AG04450 (cell line): ENCODE measurements around the gene ACTR3. TPM values are rescaled to one million over a fixed set of nuclear protein-coding genes. Genes with fewer than 3 reads are reported as not detected.

Experiments used
- CTCF ChIA-PET: fragments of 300-600, 350-600 bp; formaldehyde crosslinking; extraction: SDS; loops from one replicate; lab custom pipeline; 2022; ENCODE audit warnings: antibody characterized with exemption, inconsistent platforms; lab: Charles Lee
- POLR2A ChIA-PET: fragments of 350-600 bp; formaldehyde crosslinking; extraction: SDS; loops from one replicate; lab custom pipeline; 2021; ENCODE audit warnings: antibody characterized with exemption, inconsistent platforms; lab: Yijun Ruan, JAX
- DNase-seq: peaks from one replicate; pipeline ENCODE4 v3.0.0-alpha.2; 2011; ENCODE audit warnings: low read depth, low spot score
- H3K27ac ChIP-seq: one replicate; pipeline ENCODE4 v1.5.1; 2012; ENCODE audit warnings: low read depth, low read length, control low read depth
- H3K27me3 ChIP-seq: one replicate; pipeline ENCODE4 v1.6.0; 2012; ENCODE audit warnings: low read length; ENCODE audit not compliant: control insufficient read depth, insufficient read depth
- H3K4me3 ChIP-seq: 2 replicates; pipeline ENCODE4 v1.5.1; 2011; ENCODE audit warnings: mild to moderate bottlenecking, low read depth, low read length, control low read depth
- H3K9me3 ChIP-seq: 2 replicates; pipeline ENCODE4 v1.5.1; 2012; ENCODE audit warnings: low read length; ENCODE audit not compliant: control insufficient read depth, insufficient read depth
- polyA plus RNA-seq: library from polyadenylated mRNA; depleted of rRNA; stranded (reverse); fragments of >200 nt; gene quantifications from 2 replicates; pipeline ENCODE4 v1.2.3, GENCODE V29; 2011
- TF ChIP-seq, protein P1 (sequence below): IDR thresholded peaks from 2 replicates; pipeline ENCODE4 v1.5.1; 2011; ENCODE audit warnings: low read depth, low read length, control low read depth, inconsistent platforms

Gene ACTR3
- polyA plus RNA-seq, 1 experiment = 536 TPM

DNA sequence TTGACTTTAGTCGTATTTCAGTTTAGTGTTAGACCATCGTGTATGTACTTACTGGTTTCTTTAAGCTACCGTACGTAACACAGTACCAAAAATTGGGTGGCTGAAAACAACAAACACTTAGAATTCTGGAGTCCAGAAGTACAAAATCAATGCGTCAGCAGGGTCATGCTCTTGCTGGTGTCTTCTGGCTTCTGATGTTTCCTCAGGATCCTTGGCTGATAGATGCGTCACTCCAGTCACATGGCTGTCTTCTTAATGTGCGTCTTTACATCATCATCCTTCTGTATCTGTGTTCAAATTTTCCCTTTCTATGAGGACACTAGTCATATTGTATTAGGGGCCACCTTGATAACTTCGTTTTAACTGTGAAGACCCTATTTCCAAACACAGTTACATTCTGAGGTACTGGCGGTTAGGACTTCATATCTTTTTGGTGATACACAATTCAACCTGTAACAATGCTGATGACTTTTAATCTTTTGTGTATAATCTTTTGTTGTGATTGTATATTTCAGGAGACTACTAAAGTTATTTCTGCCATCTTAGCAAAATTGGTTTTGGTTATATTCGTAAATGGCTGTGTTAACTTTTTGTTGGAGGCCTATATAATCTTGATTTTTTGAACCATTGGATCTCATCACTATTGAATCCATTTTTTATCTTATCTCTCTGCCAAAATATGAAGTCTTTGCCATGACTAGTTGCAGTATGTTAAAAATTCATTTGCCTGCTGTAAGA lies 25.4 kb downstream of the ACTR3 start:
- TF ChIP-seq, protein P1, sequence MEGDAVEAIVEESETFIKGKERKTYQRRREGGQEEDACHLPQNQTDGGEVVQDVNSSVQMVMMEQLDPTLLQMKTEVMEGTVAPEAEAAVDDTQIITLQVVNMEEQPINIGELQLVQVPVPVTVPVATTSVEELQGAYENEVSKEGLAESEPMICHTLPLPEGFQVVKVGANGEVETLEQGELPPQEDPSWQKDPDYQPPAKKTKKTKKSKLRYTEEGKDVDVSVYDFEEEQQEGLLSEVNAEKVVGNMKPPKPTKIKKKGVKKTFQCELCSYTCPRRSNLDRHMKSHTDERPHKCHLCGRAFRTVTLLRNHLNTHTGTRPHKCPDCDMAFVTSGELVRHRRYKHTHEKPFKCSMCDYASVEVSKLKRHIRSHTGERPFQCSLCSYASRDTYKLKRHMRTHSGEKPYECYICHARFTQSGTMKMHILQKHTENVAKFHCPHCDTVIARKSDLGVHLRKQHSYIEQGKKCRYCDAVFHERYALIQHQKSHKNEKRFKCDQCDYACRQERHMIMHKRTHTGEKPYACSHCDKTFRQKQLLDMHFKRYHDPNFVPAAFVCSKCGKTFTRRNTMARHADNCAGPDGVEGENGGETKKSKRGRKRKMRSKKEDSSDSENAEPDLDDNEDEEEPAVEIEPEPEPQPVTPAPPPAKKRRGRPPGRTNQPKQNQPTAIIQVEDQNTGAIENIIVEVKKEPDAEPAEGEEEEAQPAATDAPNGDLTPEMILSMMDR = no peak
- H3K4me3 ChIP-seq = no peak overlapping the region
- no peaks in the 10 kb centered on the region for H3K9me3 ChIP-seq
- POLR2A ChIA-PET = no interaction called here
- H3K27me3 ChIP-seq = no peaks in the 10 kb centered on the region
- no peak overlapping the region for H3K27ac ChIP-seq
- CTCF ChIA-PET = no interaction called here
- no peak for DNase-seq

DNA sequence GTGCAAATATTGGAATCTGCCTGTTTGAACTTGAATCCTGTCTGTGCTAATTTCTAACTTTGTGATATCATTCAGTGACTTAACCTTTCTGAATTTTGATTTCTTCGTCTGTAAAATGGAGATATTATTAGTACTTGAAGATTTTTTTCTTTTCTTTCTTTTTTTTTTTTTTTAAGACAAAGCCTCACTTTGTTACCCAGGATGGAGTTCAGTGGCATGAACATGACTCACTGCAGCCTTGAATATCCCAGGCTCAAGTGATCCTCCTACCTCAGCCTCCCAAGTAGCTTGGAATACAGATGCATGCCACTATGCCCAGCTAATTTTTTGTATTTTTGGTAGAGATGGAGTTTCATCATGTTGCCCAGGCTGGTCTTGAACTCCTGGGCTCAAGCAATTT lies 28.3 kb downstream of the ACTR3 start:
- TF ChIP-seq, protein P1 = no peak
- DNase-seq = no peak
- H3K9me3 ChIP-seq = no peaks in the 10 kb centered on the region
- no peak overlapping the region for H3K27ac ChIP-seq
- H3K4me3 ChIP-seq = no peak overlapping the region
- POLR2A ChIA-PET = no interaction called here
- no peaks in the 10 kb centered on the region for H3K27me3 ChIP-seq
- CTCF ChIA-PET = no interaction called here

DNA sequence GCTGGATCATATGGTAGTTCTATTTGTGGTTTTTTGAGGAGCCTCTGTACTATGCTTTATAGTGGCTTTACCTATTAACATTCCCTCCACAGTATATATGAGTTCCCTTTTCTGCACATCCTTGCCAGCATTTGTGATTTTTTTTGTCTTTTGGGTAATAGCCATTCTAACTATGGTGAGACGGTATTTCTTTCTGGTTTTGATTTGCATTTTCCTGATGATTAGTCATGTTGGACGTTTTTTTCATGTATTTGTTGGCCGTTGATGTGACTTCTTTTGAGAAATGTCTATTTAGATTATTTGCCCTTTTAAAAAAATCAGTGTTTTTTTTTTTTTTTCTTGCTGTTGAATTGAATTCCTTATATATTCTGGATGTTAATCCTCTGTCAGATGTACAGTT lies 31.1 kb downstream of the ACTR3 start:
- Histone ChIP-seq H3K4me3 (no peak overlapping the region), H3K27me3 (no peaks in the 10 kb centered on the region), H3K9me3 (no peaks in the 10 kb centered on the region), H3K27ac (no peak overlapping the region)
- ChIA-PET POLR2A (no interaction called here), CTCF (no interaction called here)
- TF ChIP-seq, protein P1 = no peak
- DNase-seq = no peak

DNA sequence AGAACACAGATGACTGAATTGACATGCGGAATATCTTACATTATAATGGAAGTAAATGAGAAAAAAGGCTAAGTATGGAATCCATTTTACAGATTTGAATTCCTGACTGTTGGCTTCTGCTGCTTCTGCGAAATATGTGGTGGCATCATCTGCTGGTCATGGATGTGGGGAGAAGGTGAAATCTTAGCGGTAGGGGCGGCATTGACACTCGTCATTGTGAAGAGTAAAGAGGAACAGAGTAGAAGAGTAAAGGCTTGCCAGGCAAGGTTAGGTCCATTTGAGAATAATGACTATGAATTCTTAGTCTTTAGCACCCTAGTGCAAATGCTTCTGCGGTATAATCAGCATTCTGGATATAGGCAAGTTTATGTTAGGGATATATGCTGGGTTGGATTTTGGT lies 32.4 kb downstream of the ACTR3 start:
- Histone ChIP-seq H3K9me3 (no peaks in the 10 kb centered on the region), H3K27ac (no peak overlapping the region), H3K27me3 (no peaks in the 10 kb centered on the region), H3K4me3 (no peak overlapping the region)
- TF ChIP-seq, protein P1 = no peak
- DNase-seq = no peak
- ChIA-PET POLR2A (no interaction called here), CTCF (no interaction called here)

DNA sequence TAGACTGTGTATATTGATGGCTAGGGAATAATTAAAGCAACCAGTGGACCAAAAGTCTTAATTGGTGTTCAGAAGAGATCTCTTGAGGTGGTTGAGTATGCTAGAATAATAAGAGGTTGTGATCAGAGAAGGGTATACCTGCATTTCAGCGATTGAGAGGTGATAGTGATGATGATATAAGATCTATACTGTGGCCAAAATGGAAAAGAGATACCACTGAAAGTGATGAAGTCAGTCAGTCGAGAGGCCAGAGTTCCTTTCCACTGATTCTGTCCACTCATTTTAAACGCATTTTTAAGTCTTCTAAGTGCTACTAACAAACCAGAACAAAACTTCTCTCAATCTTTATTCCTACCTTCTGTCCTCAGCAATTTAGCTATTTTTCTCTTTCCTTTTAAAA lies 32.9 kb downstream of the ACTR3 start:
- Histone ChIP-seq H3K9me3 (no peaks in the 10 kb centered on the region), H3K27ac (no peak overlapping the region), H3K4me3 (no peak overlapping the region), H3K27me3 (no peaks in the 10 kb centered on the region)
- TF ChIP-seq, protein P1 = no peak
- ChIA-PET CTCF (no interaction called here), POLR2A (no interaction called here)
- no peak for DNase-seq
